GM19043 (cell line): ENCODE data around the gene YTHDF1.

Experiments
- ATAC-seq: cut with Tn5 transposase; IDR thresholded peaks from one replicate; pipeline ENCODE4 v1.9.1; 2021; ENCODE audit warnings: low read depth; ENCODE audit not compliant: unreplicated experiment

The YTHDF1 gene

DNA sequence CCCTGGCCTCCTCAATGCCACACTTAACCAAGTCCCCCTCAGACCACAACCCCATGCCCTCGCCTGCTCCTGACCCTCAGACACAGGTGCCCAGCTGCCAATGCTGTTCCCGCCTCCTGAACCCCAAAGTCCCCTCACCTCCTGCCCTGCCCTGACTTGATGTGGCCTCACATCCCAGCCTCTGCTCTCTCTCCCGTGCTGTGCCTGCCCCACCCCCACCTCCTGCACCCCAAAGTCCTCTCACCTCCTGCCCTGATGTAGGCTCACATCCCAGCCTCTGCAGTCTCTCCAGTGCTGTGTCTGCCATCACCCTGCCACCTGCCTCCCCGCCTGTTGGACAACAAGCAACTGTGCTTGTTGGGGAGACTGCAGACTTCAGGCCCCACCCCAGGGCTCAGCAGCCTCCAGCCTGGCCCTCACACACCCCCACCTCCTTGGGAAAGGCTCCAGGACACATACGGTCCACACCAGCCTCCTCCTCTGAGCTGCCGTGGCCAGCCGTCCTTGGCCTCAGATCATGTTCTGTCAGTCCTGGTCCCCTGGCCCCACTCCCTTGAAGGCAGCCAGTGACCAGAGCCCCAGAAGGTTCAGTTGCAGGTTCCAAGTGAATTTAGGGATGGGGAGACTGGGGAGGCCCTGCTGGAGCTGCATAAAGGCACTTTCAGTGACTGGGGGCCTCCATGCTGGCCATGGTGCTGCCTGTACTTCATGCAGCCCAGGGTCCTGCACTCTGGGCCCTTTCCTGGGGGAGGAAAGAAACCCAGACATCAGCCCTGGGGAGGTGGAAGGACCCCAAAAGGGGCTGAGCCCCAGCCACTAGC lies 28.4 kb downstream of the YTHDF1 start:
- no peak for ATAC-seq

DNA sequence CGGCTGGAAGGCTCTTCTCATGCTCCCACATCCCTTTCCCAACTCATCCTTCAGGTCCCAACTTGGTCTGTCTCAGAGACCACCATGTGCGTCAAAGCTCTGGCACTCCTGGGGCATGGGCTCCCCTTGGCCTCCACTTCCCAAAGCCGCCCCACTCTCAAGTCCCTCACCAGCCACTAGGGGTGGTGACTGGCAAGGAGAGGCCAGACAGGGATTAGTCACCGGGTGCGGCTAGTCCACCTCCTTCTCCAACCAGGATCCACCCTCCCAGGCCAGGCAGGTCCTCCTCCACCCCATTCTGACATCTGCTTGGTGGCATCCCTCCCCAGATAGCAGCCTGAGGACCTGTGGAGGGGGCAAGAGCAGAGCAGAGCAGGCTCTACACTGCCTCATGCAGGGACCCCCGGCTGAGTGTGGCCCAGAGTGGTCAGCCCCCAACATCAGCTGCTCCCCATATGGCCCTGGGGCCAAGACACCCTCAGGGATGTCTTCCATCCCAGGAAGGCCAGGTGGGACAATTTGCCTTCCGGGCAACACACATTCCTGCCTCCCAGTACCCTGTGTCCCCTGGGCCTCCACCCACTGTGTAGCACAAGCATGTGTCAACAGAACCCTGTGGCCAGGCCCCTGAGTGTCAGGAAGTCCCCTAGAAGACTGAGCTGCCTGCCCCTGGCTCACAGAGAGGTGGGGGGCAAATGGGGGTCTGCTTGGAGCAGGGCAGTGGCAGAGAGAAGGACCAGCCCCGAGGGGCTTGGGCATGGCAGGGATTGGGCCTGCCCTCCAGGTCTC lies 29.2 kb downstream of the YTHDF1 start:
- no peak for ATAC-seq

DNA sequence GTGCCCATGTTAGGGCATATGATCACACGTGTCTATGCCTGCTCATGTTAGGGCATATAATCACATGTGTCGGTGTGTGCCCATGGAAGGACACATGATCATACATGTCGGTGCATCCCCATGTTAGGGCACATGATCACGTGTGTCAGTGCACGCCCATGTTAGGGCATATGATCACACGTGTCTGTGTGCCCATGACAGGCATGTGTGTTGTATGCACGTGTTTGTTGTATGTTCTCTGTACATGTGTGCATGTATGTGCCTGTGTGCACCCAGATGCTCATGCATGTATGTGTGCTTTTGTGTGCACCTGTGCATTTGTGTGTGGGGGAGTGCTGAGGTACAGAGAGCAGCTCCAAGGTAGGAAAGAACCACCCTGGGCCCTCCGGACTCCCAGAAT lies 29.8 kb downstream of the YTHDF1 start:
- no peak for ATAC-seq

GRCh38 chr20:63185215-63185796 lies 30.6 kb downstream of the YTHDF1 start:
- ATAC-seq = no peak

- ATAC-seq = no peak
Observed at GRCh38 chr20:63183422-63184146, 32.3 kb downstream of the YTHDF1 start.

- no peak for ATAC-seq
Observed at GRCh38 chr20:63182946-63183415, 33.0 kb downstream of the YTHDF1 start.

- no peak for ATAC-seq
Observed at GRCh38 chr20:63182425-63182824, 33.5 kb downstream of the YTHDF1 start.

GRCh38 chr20:63181226-63181625 lies 34.7 kb downstream of the YTHDF1 start:
- no peak for ATAC-seq

DNA sequence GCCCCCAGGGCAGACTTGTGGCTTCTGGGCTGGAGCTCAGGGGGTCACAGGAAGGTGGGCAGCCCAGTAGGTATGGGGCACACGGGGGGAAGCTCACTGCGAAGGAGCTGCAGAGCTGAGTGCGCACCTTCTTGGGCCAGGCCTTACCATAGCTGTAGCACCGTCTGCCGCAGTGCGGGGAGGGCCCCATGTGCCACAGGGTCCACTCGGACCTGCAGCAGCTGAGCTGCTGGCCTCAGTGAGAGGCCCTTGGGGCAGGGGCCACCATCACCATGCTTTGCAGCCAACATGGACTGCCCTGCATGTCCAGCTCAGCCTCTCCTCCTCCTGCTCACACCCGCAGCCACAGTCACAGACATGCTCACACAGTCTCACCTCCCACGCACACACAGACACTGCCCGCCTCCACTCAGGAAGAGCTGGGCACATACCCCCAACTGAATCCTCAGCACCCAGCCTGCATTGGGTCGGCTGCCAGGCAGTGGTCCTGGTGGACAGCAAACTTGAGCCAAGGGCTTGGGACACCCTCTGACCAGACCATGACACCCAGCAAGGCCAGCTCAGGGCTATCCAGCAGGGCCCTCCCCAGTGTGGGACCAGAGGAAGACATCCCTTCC lies 35.3 kb downstream of the YTHDF1 start:
- no peak for ATAC-seq

DNA sequence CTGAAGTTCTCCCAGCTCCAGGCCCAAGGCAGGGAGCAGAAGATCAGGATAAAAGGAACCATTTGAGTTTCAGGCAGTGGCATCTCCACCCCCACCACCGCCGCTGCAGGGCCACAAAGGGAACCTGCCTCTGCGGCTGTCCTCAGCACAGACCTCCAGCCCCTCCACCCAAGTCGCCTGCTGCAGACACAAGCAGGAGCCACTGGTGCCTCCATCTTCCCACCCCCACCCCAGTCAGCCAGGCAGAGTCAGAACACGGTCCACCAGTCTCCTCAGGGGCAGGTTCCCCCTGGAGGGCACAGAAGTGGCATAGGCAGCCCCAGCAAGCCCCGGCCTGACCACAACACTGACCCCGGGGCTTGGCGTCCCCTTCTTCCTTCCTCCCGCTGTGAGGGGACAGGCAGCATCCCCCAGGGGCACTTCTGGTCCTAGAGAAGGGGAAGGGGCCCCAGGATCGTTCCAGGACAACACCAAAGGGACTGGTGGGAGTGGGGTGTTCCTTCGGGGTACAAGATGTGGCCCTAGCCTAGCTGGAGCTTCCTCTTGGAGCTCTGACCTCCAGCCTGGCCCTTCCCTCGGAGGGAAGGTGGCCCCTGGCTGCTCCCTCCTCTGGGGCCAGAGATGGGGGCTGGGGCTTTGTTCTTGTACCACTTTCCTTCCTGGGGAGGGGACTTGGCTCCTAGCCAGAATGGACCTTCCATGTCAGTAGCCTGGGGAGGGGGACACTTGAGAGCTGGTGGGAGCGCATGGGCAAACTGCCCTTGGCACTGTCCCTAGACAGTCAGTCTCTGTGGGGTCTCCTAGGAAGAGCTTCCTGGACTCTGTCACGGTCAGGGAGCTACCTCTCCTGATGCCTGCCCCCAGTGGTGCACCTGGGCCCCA lies 36.0 kb downstream of the YTHDF1 start:
- no peak for ATAC-seq

DNA sequence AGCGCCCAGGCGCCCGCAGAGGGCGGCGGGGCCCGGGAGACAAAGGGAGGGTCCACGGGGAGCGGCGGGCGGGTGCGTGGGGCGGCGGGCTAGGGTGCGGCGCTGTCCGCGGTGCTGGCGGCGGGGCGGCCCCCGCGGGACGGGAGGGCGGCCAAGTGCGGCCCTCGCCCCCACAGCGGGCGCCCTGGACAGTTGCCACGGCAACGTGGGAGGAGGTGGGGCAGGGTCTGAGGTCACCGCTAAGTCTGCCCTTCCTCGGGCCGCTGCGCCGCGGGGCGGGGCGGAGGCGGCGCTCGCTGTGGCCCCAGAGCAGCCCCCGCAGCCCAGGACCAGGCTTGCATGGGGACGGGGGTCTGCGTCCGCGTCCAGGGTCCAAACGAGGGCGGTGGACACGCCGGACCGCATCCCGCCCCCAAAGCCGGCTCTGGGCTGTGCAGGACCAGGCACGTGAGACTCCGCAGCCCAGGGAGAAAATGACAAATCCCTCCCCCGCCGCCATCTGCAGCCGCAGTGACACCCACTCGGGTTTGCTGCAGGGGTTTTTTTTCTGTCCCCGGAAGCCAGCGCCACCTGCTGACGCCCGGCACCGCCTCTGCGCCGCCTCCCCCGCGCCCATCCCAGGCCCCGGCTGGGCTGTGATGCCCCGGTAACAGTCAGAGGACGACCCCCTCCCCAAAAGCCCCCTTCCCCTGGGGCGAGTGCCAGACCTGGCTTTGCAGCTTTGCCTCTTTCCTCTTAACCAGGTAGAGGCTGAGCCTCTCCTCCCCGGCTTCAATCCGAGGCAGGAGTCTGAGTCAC lies 36.8 kb downstream of the YTHDF1 start:
- ATAC-seq = no peak

- ATAC-seq = no peak
Observed at GRCh38 chr20:63178446-63178820, 37.5 kb downstream of the YTHDF1 start.

DNA sequence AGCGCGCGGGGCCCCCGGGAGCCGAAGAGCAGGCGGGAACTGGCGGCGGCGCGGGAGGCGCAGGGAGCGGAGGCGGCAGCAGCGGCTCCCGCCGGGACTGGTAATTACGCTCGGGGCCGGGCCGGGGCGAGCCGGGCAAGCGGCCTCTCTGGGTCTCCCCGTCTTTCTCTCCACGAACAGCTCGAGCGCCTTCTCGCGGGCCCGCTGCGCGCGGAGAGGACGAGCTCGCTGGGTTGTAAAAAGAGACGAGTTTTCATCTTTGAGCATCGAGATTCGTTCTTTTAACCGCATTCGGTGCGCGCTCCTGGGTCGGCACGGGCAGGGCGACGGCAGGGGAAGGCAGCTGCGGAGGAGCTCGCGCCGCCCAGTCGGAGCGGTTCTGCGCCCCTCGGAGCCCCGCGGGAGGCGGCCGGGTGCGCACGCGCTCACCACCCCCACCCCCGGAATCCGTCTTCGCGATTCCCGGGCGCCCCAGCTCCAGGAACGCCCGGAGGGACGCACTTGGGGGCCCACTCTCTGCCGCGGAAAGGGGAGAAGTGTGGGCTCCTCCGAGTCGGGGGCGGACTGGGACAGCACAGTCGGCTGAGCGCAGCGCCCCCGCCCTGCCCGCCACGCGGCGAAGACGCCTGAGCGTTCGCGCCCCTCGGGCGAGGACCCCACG lies 38.0 kb downstream of the YTHDF1 start:
- no peak for ATAC-seq

- ATAC-seq = no peak
Observed at GRCh38 chr20:63177134-63177784, 38.7 kb downstream of the YTHDF1 start.

DNA sequence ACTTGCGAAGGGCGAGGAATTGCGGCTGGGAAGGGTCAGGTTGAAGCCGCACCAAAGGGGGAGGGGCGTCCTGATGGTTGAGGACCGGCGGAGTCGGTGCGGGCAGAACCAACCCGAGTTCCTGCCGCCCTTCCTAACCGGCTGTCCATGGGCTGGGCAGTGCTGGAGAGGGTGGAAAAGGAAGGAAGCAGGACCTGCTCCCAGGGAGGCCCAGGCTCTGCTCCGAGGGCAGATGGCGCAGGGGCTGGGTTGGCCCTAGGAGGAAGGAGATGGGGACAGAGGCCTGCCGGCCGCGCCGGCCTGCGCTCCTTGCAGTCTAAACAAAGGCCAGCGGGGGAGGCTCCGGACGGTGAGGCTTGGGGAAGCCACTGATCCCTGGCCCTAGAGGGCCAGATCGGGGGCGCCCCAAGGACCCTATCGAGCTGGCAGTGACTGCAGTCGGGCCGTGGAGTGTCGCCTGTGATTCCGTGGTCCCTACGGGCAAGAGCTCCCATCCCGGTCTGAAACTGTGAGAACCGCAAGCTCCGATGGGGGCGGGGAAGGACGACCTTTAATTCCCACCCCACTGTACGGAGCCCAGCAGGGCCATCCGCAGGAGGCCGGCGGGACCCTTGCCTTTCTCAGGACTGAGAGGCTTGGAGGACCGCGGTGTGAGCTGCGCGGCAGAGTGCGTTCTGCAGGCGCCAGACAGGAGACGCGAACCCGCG lies 39.4 kb downstream of the YTHDF1 start:
- no peak for ATAC-seq

DNA sequence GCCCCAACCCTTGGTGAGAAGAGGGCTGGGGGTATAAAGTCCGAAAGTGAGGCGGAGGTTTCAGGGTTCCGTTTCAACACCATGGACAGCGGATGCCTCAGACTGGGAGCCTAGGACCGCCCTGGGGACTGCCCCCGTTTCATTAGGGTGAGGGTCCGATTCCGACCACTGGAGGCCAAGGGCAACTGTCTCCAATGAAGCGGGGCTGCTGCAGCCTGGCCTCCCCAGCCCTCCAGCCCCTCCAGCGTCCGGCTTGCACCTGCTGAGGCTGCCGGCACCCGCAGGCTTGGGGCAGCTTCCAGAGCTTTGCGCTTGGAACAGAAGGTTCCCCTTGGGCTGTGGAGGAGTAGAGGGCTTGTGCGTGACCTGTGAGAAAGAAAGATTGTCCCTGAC lies 39.9 kb downstream of the YTHDF1 start:
- ATAC-seq = no peak
